ENCODE results near the gene C14orf39.

The C14orf39 gene

GRCh38 chr14:60396718-60397343 is 89.0 kb downstream of the C14orf39 start:
- no peak overlapping the region for H3K4me3 Mint-ChIP-seq
- ATAC-seq (no peak), DNase-seq (no peak)
- peaks cover 5 to 7% of the 10 kb centered on the region in 2 donors for H3K9me3 Mint-ChIP-seq
- H3K27me3 Mint-ChIP-seq = no peaks in the 10 kb centered on the region
- H3K4me1 Mint-ChIP-seq = no peaks in the 10 kb centered on the region
- no peak overlapping the region for H3K27ac Mint-ChIP-seq

Data from stimulated activated naive CD8-positive, alpha-beta T cell treated with anti-CD3 and anti-CD28 coated beads, Interleukin-15, amount 100 ng/mL, for 72 hours (primary cell).